Astrocyte of the hippocampus (primary cell): ENCODE results near the gene KIF19.

ENCODE experiments used
- DNase-seq: peaks from one replicate; pipeline ENCODE4 v3.0.0; 2011; ENCODE audit warnings: low read depth, low spot score

KIF19 gene

DNA sequence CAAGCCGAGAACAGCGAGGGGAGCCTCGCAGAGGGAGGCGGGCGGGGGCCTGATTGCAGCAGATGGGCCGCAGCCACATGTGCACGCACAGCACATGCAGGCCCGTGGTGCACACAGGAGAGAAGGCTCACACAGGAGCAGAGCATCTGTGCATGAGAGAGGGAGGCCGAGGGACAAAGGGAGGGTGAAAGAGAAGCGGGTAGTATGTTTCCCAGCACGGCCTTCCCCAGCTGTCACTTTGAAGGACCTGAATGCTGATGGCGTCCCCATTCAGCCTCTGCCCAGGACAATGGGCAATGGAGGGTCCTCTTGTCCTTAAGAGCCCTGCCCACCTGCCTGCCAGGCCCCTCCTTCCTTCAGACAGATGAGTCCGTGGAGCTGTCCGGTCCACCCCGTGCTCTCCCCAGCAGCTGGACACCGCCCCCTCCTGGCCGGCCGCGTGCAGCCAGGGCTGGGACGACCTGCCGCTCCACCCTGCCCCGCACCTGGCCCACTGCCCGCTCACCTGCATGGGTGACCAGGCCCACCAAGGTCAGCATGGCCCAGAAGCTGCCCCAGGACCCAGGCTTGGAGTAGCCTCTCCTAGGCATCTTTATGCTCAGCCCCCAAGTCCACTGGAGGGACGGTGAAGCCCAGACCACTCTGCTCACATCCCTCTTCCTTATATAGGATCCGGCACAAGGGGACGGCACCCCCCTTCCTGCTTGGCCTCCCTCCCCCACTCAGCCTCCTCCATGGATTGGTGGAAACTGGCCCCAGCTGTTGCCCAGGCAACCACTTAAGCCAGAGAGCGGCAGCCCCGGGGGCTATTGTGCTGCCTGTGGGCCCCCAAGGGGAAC is 35.4 kb downstream of the KIF19 start, which contains the start of gene BTBD17:
Gene BTBD17, minus strand, starts transcription at position 639 of the 839 bp plus-strand sequence. Its CDS starts 49 bp downstream, at position 590.
- peak; percentile 61 for DNase-seq

- DNase-seq: no peak
Observed at GRCh38 chr17:74362069-74362405, 36.0 kb downstream of the KIF19 start.

- DNase-seq: no peak
Observed at GRCh38 chr17:74362810-74363498, 36.9 kb downstream of the KIF19 start.

- no peak for DNase-seq
Observed at GRCh38 chr17:74367206-74367605, 41.2 kb downstream of the KIF19 start, which contains the start of gene GPR142. TSS of gene GPR142 (plus strand) at chr17:74367506. CDS start at chr17:74369541, 2,035 bp downstream.

DNA sequence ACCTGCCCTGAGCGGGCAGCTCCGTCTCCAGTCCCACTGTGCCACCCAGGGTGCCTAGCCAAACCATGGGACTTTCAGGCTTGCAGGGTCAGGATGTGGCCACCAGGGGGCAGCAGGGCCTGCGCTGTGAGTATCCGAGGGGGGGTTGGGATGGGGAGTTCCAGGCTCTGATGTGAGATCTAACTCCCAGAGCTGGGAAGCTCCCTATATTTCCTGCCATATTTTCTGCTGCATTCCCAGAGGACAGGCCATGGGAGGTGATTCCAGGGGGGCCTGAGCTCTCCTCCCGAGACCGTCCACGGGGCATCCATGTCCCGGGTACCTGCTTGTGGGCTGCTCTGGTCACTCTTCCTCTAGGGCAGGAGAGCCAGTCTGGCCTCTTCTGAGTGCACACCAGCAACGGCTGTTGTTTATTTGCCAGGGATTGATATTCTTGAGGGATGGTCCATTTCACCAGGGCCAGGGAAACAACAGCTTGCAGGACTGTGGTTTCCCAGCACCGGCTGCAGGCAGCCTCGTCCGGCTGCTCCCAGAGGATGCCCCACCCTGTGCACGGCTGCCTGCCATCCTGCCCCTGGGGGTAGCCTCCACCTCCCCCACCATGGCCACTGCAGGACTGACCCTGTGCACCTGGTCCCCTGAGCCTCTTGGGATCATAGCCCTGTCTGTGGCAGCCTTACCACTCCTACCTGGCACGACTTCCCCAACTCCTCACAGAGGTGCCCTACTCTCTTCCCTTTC is 42.5 kb downstream of the KIF19 start:
- peak; percentile 74 for DNase-seq

GRCh38 chr17:74369221-74369620 is 43.2 kb downstream of the KIF19 start:
- no peak for DNase-seq

DNA sequence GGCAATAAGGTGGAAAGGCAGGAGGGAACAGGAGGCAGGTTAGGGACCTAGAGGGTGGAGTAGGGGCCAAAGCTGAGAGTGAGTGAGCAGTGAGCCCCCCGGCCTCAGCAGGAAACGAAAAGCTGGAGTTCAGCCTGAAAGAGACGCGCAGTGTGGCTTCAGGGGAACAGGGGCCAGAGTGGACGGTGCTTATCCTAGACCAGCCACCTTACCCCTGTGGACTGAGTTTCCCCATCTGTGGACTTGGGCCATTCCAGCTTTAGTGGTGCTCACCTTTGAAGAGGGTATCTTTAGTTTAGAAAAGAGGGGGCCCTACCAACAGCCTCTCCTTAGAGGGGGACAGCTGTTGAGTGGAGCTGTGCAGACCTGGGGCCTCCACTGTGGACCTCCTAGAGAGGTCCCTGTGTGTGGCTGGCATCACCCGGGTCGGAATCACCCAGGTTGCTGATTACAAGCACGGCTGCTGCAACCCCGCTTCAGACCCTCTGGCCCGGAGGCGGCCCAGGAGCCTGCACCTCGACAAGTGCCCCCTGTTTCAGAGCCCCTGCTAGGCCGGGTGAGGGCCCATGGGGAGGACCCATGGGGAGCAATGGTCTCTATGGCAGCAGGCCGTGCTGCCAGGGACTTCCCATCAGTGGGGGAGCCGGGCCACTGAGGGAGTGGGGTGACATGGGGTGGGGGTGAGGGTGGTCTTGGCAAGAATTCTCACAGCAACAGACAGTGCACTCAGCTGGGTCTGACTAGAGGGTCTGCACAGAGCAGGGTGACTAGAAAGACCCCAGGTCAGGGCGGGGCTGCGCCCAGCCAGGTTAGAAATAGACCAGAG is 43.9 kb downstream of the KIF19 start:
- DNase-seq: no peak

DNA sequence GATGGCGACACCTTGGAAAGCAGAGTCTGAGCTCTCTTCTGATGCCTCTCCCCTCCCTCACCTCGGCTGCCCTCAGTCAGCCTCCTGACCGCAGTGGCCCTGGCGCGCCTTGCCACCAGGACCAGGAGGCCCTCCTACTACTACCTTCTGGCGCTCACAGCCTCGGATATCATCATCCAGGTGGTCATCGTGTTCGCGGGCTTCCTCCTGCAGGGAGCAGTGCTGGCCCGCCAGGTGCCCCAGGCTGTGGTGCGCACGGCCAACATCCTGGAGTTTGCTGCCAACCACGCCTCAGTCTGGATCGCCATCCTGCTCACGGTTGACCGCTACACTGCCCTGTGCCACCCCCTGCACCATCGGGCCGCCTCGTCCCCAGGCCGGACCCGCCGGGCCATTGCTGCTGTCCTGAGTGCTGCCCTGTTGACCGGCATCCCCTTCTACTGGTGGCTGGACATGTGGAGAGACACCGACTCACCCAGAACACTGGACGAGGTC is 45.7 kb downstream of the KIF19 start:
- DNase-seq: no peak

GRCh38 chr17:74372426-74372825 is 46.4 kb downstream of the KIF19 start:
- no peak for DNase-seq

DNA sequence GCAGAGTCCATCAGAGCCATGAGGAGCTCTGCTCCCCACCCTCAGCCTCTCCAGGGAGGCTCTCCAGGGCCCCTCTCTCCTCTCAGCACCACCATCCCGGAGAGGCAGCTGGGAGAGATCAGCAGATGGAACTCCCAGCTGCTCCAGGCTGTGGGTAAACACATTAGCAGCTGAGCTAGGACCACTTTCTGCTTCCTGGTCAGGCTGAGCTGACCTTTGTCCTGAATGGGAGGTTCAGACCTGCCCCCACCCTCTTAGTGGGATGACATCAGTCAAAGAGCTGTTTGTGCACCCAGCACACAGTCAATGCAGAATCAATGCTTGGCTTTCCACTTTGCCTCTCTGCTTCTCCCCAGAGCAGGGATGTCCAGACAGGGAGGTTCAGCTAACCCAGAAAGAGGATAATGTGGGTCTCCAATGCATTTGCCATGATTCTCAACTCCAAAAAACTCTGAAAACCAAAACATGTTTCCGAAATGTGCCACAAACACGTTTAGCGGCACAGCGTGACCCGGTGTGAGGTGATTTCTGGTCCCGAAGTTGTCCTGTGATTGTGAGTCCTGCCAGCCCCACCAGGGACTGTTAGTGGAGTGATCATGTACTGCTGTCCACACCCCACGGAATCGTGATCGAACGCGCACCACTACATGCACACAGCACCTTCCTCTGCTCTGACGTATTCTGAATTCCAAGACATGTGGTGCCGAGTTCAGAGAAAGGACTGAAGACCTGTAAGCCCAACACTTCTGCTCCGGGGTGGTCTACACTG is 48.0 kb downstream of the KIF19 start:
- DNase-seq: no peak

DNA sequence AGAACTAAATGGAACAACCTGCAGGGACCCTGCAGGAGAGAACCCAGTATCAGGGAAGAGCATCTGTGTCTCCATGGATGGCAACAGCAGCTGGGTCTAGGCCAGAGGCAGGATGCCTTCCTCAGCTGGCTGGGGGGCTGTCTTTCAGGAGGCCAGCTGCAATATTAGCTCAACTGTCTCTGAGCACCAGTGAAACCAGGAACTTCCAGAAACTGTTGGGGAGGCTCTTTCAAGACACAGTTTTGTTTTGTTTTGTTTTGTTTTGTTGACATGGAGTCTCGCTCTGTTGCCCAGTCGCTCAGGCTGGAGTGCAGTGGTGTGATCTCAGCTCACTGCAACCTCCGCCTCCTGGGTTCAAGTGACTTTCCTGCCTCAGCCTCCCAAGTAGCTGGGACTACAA is 48.8 kb downstream of the KIF19 start:
- DNase-seq: no peak

DNA sequence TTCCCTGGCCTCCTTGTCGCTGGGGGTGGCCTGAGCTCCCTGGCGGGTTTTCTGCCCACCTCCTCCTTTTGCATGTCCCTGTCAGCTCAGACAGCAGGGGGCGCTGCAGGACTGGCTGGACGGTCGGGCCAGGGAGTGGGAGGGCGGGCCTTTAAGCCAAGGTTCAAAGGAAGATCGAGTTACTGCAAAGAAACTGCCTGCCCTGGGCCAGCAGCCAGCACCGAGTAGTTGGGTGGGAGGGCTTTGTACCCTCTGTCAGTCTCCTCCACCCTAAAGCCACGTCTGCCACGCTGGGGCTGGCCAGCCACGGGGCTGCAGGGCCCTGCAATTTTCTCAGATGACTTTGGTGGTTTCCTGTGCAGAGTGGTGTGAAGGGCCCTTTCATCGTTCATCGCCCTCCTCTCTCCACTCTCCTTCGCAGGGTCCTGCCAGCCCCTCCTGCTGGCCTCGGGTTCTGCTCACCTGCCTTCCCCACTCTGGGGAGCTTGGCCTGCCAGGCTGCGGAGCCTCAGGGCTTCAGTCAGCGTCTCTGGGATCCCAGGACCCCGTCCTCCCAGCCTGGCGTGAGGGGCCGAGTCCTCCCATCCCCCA is 53.6 kb downstream of the KIF19 start:
- peak; percentile 92 for DNase-seq

- DNase-seq: peak; percentile 22
Observed at GRCh38 chr17:74380086-74380958, 54.3 kb downstream of the KIF19 start.

DNA sequence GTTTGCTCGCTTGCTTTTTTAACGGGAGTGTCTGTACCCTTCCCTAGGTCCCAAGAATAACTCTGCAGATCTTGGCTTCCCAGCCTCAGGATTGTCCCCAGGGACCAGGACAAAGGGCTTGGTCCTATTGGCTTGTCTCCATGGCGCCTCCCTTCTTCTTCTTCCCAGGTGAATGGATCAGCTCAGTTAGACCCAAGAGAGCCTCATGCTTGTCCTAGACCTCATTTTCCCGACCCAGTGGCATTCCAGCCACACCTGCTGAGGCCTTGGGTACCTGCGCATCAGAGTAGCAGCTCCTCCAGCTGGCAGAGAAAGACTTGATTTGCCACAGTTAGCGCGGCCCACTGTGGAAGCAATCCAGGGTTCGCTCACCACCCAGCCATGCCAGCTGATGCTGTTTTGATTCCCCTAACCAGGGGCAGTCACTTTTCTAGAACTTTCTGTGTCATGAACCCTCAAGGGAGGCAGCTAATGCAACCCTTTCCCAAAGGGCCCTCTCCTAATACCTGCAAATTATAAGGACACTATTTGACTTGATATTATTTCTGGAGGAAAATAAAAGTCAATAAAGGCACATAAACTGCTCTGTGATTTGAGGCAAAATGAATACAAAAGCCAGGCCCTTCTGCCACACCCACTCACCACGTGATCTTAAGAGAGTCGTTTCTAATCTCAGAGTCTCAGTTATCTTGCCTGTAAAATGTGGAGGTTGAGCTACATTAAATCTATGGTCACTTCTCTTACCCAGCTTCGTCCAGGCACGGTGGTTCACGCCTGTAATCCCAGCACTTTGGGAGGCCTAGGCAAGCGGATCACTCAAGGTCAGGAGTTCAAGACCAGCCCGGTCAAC is 55.2 kb downstream of the KIF19 start:
- DNase-seq: no peak

DNA sequence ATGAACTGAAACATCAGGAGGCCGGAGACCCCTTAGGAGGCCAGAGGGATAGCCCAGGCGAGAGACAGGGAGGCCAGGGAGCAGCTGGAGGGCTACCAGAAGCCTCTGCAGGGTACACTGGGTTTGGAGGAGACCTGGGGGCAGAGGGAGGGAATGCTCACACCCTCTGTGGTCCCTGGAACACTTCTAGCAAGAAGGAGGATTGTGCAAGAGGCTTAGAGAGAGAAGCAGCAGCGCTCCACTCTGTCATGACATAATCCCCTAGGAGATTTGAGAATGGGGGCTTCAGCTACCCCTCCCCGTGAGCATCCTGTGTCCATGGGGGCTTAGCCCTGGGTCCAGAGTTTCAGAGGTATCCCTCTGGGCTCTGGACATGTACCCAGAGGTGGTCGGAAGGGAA is 57.1 kb downstream of the KIF19 start:
- DNase-seq: no peak

- no peak for DNase-seq
Observed at GRCh38 chr17:74385201-74385600, 59.2 kb downstream of the KIF19 start.

DNA sequence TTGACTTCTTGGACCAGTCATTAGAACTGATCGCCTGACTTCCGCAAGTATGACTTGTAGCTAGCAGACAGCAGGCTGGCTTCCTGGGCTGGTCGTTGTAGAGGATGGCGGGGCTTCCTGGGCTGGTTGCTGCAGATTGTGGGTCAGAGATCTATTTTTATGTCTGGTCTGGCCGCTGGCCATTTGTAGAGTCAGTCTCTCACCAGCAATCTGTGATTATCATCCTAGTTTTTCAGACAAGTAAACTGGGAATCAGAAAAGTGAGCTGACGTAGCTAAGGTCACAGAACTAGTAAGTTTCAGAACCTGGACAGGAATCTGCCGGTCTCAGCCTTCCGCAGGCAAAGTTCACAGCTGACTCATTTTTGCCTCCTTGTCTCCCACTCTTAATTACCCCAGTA is 60.4 kb downstream of the KIF19 start:
- no peak for DNase-seq
